GM19240 (cell line): ENCODE data around the gene CD34.

ENCODE experiments used
- DNase-seq: peaks from one replicate; pipeline ENCODE4 v3.0.0; 2011; ENCODE audit warnings: low spot score; ENCODE audit not compliant: insufficient read length

CD34 gene

GRCh38 chr1:207857447-207857846 is 53.5 kb downstream of the CD34 start:
- DNase-seq = no peak

DNA sequence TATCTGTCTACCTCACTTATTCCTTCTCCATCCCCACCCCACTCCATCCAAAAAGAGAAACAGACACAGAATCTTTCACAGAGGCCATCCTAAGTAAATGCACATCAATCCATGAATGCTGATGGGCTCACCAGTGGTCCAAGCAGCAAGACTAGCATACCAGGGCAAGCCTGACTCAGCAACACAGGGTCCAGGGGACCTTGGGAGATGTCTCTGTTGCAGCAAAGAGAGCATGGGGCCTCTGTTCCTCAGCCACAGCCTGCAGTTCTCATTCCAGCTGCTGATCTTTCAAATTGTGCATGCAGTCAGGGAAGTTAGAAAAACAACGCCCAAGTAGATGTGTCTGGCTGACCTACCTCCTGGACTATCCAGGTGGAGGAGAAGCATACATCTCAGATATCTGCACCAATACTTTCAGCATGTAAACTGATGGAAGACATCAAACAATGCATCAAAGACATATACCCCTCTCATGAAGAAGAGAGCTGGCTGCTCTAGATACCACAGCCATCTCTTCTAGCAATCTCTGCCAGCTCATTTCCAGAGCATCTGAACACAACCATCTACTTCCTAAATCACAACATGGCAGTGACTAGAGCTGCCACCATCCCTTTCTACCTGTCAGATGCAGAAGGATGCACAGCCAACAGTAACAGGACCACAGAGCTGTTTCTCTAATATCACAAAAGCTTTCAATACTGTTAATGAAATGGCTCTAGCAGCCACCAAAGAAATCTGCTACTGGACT is 54.5 kb downstream of the CD34 start:
- no peak for DNase-seq

DNA sequence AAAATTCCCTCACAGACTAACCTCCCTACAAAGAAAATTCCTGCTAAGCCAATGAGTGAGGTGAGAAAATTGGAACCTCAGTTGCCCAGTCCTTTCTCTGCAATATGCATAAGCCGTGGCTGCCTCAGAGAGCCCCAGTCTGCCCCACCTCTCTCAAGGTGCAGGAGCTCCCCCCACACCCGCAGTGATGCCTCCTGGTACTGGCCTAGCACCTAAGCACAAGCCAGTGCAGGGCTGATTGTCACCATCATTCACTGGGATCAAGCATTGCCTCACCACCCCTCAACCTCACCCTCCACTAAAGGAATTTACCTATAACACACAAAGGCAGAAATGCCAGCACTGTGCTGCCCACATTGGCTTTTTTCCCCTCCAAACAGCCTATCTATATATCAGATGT is 56.9 kb downstream of the CD34 start:
- DNase-seq = no peak

DNA sequence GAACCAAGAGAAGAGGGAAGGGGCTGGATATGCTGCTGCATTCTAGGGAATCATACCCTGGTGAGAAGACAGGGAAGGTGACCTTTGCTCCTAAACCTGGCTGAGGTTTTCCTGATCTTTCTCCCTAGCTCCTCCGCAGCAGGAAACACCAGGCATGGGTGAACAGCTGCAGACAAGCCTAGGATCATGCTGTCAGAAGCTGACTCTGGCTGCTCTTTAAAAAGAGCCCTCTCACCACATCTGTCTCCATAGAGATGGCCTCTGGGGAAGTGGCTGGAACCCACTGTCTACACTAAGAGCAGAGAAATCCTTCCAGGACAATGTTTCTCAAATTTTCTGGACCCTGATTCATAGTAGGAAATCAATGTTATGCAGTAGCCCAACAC is 57.6 kb downstream of the CD34 start:
- no peak for DNase-seq

- DNase-seq = no peak
Observed at GRCh38 chr1:207852576-207853371, 58.2 kb downstream of the CD34 start.

DNA sequence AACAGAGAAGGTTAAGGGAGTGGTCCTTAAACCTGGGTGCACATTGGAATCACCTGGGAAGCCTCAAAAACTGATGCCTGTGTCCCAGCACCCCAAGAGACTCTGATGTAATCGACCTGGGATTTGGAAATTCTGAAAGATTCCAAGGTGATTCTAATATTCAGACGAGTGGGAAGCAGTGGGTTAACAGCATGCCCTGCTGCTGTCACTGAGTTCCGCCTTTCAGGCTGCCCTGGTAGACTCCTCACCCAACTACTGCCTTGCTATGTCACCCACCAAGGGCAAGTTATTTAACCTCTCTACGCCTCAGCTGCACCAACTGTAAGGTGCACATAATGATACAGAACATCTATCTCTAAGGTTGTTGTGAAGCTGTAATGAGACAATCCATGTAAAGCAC is 59.2 kb downstream of the CD34 start:
- no peak for DNase-seq

- no peak for DNase-seq
Observed at GRCh38 chr1:207850621-207851407, 60.1 kb downstream of the CD34 start.

- DNase-seq = no peak
Observed at GRCh38 chr1:207849646-207850045, 61.3 kb downstream of the CD34 start.

DNA sequence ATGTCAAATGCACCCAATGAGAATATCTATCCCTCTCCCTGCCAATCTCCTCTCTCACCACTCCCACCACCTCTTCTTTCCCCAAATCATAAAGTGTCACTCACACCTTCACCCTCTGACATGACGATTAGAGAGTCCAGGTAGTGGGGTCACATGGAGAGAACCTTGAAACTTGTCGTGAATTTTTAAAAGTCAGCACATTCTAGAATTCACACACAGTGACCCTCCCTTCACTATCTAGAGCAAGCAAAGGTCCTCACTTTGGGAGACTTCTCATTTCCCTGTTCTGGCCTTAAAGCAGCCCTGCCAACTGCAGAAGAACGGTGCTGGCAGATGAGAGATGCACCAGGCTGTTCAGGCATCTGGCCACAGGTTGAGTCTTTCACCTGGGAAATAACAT is 61.9 kb downstream of the CD34 start:
- no peak for DNase-seq

GRCh38 chr1:207848234-207848633 is 62.7 kb downstream of the CD34 start:
- DNase-seq = no peak

GRCh38 chr1:207847116-207847515 is 63.8 kb downstream of the CD34 start:
- DNase-seq = no peak

GRCh38 chr1:207845109-207845508 is 65.8 kb downstream of the CD34 start:
- DNase-seq = no peak

GRCh38 chr1:207844371-207844770 is 66.6 kb downstream of the CD34 start:
- DNase-seq = no peak

GRCh38 chr1:207842506-207842905 is 68.4 kb downstream of the CD34 start:
- no peak for DNase-seq

DNA sequence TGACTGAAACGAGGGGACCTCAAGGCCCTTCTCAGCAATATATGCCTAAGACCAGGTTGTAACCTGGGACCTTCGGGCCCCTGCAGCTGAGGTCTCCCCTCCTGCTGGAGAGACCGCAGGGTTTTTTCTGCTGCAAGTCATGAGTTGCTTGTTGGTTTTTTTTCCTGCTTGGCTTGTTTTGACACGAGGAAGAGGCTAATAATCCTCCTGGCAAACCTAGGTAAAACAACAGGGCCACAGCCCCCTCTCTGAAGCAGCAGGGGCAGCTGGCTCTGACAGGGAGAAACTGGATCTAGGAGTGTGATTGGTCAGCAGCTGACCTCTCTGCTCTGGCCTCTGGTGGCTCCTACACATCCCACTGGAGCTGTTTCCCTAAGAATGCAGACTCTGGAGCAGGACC is 69.0 kb downstream of the CD34 start:
- no peak for DNase-seq

DNA sequence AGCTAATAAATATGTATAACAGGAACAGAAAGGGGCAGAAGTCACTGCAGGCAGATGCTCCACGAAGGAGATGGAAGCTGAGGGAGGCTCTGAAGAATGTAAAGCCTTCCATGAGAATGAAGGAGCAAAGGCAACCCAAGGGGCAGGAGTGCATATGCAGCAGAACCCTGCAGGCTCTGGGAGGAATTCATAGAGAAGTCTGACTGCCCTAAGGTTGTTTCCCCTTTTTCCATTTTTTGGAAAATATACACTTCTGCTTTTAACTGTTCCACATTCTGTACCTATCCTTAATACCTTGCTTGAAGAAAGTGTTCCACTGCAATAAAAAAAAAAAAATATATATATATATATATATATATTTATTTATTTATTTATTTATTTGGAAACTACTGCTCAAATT is 69.6 kb downstream of the CD34 start:
- no peak for DNase-seq

DNA sequence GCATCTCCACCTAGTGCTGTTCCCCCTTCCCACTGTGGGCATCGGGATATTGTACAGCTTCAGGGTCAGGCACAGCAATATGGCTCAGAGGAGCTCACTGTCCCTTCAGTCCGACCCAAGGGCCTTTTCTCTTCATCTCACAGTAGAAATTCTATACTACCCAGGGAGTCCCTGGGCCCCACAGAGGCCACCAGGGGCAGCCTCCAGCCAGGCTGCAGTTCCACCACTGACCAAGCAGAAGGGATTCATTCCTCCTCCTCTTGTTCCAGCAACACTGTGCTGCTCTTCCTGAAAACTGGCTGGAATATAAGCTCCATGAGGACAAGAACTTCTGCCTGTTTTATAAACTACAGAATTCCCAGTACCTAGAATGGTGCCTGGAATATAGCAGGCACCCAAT is 70.5 kb downstream of the CD34 start:
- DNase-seq = no peak

- DNase-seq = no peak
Observed at GRCh38 chr1:207839083-207839413, 71.9 kb downstream of the CD34 start.

DNA sequence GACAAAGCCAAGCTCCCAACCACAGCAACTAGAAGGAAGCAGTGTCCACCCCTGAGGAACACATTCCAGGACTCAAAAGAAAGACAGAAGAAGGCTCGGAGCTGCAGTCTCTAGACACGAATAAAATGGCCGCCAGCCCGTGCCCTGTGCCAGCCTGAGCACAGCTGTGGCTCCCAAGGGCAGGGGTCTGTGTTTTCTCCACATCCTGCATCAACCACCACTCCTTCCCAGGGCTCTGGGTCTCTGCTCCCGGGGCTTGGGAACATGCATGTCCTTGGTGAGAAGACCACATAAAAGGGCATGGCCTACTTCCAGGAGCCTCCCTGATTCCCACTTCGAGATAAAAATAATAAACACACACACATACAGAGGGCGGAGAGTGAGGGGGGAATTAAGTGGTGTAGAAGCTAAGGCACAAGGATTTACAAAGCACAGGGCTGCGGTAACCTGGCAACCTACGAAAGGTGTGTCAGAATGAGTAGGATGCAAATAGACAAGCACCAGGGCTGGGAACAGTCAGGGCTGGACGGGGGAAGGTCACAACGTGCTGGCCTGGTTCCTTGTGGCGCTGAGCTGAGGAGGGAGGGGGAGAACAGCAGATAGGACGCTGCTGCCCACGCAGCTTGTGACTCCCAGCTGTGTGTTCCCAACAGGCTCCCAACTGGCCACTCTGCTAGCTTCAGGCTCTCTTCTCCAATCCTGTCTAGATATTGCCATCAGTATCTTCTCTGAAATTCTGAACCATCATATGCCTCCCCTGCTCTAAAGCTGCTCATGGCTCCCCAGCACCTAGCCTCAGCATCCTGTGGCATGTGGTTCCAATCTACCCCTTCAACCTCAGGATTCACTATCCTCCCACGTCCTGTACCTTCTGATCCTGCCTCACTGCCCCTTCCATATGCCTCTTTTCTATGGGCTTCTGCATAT is 72.5 kb downstream of the CD34 start:
- DNase-seq = no peak

DNA sequence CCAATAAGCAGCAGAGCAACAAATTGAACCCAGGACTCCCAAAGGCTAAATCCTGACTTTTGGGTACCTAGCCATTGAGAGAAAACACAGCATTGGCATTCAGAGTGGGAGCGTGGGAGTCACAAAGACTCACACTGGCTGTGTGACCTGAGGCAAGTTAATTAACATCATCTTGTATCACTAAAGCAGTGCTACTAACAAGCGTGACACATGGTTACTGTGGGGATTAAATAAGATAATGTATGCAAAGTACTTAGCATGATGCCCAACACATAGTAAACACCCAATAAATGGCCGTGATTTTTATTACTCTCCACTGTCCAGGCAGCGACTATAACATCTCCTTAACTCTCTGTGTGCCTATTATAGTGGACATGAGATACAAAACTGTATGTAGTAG is 73.3 kb downstream of the CD34 start:
- no peak for DNase-seq
